ENCODE measurements around the gene PCSK5. TPM values are rescaled to one million over a fixed set of nuclear protein-coding genes. Genes with fewer than 3 reads are reported as not detected.
"Not testable (repeated sequence)": the region's sequence is repeated elsewhere in the genome, so short reads cannot be mapped to it uniquely, and the experiment has no call there.

The PCSK5 gene
- total RNA-seq, 1 donor from 2014 or later = 16.7 TPM

DNA sequence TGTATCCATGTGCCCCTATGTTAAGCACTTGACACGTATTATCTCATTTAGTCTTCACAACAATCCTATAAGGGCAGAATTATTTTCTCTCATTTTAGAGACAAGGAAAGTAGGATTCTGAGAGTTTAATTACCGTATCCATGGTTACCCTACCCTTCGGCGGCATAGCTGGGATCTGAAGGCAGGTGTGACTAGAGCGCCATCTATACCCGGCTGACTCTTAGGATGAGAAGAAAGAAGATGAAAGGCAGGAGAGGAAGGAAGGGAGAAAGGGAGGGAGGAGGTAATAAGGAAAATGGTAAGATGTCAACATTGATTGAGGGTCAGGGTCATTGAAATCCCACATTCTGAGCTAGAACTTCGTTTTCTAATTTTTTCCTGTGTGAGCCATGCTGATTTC lies 416.6 kb downstream of the PCSK5 start:
- H3K4me1 ChIP-seq (ENCODE audit: control insufficient read depth in 3 of 3, insufficient read depth in 3 of 3, low read length in 3 of 3); H3K9me3 ChIP-seq (ENCODE audit: control insufficient read depth in 3 of 3, low read length in 3 of 3); H3K9ac ChIP-seq (ENCODE audit: low read depth in 1 of 3, low read length in 3 of 3); H3K4me3 ChIP-seq (ENCODE audit: low read length in 3 of 3); H3K27me3 ChIP-seq (ENCODE audit: control insufficient read depth in 3 of 3, insufficient read depth in 3 of 3, low read length in 3 of 3); H3K27ac ChIP-seq (ENCODE audit: low read depth, low read length); H3K36me3 ChIP-seq (ENCODE audit: control insufficient read depth in 3 of 3, insufficient read depth in 3 of 3, low read length in 3 of 3): not testable (repeated sequence)

DNA sequence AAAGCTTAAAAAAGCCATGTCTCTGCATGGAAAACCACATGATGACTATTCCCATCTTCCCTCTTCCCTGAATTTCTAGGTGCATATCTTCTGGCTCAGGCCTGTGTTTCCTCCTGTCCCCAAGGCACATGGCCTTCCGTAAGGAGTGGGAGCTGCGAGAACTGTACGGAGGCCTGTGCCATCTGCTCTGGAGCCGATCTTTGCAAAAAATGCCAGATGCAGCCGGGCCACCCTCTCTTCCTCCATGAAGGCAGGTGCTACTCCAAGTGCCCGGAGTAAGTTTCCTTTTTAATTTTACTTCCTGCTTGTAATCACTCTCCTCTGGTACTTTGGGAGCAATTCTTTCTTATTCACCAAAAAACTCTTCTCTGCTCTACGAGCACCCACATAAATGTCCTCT lies 420.1 kb downstream of the PCSK5 start:
- Histone ChIP-seq H3K27me3 (ENCODE audit: control insufficient read depth in 3 of 3, insufficient read depth in 3 of 3, low read length in 3 of 3) (peaks cover 0 to 6% (median 0%) of the 10 kb centered on the region in 3 donors), H3K4me3 (ENCODE audit: low read length in 3 of 3) (no peak overlapping the region), H3K9ac (ENCODE audit: low read depth in 1 of 3, low read length in 3 of 3) (no peak overlapping the region), H3K9me3 (ENCODE audit: control insufficient read depth in 3 of 3, low read length in 3 of 3) (no peaks in the 10 kb centered on the region), H3K27ac (ENCODE audit: low read depth, low read length) (no peak overlapping the region), H3K36me3 (ENCODE audit: control insufficient read depth in 3 of 3, insufficient read depth in 3 of 3, low read length in 3 of 3) (no peaks in the 10 kb centered on the region), H3K4me1 (ENCODE audit: control insufficient read depth in 3 of 3, insufficient read depth in 3 of 3, low read length in 3 of 3) (no peaks in the 10 kb centered on the region)

DNA sequence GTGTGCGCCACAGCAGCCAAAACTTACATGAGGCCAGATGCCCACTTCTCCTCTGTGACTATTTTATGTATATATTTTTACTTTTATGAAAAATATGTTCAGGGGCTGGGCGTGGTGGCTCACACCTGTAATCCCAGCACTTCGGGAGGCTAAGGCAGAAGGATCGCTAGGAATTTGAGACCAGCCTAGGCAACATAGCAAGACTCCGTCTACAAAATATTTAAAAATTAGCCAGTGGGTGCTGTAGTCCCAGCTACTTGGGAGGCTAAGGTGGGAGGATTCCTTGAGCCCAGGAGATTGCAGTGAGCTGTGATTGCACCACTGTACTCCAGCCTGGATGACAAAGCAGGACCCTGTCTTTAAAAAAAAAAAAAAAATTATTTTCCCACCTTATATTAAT lies 420.5 kb downstream of the PCSK5 start:
- no peaks in the 10 kb centered on the region for H3K36me3 ChIP-seq (ENCODE audit: control insufficient read depth in 3 of 3, insufficient read depth in 3 of 3, low read length in 3 of 3)
- no peak overlapping the region for H3K27ac ChIP-seq (ENCODE audit: low read depth, low read length)
- no peaks in the 10 kb centered on the region for H3K9me3 ChIP-seq (ENCODE audit: control insufficient read depth in 3 of 3, low read length in 3 of 3)
- H3K27me3 ChIP-seq (ENCODE audit: control insufficient read depth in 3 of 3, insufficient read depth in 3 of 3, low read length in 3 of 3) = peaks cover 0 to 6% (median 0%) of the 10 kb centered on the region in 3 donors
- no peak overlapping the region for H3K4me3 ChIP-seq (ENCODE audit: low read length in 3 of 3)
- no peak overlapping the region for H3K9ac ChIP-seq (ENCODE audit: low read depth in 1 of 3, low read length in 3 of 3)
- H3K4me1 ChIP-seq (ENCODE audit: control insufficient read depth in 3 of 3, insufficient read depth in 3 of 3, low read length in 3 of 3) = no peaks in the 10 kb centered on the region

DNA sequence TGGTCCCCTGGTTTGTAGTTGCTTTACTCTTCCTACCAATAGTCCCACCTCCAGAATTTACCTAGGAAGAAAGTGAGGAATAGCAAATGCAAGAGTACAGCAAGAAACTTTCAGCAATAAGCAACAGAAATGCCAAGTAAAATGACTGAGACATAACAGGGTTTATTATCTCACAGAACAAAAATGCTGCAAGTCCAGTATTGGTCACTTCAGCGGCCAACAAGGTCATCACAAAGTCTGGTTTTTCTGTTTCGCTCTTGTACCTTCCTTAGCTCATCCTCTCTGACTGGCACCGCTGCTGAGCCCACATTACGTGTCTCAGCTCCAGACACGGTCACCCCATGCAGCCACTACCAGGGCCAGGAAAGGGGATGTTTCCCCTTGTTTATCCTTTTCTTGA lies 421.1 kb downstream of the PCSK5 start:
- Histone ChIP-seq H3K27me3 (ENCODE audit: control insufficient read depth in 3 of 3, insufficient read depth in 3 of 3, low read length in 3 of 3) (peaks cover 0 to 6% (median 0%) of the 10 kb centered on the region in 3 donors), H3K27ac (ENCODE audit: low read depth, low read length) (no peak overlapping the region), H3K4me3 (ENCODE audit: low read length in 3 of 3) (no peak overlapping the region), H3K9ac (ENCODE audit: low read depth in 1 of 3, low read length in 3 of 3) (no peak overlapping the region), H3K4me1 (ENCODE audit: control insufficient read depth in 3 of 3, insufficient read depth in 3 of 3, low read length in 3 of 3) (no peaks in the 10 kb centered on the region), H3K9me3 (ENCODE audit: control insufficient read depth in 3 of 3, low read length in 3 of 3) (no peaks in the 10 kb centered on the region), H3K36me3 (ENCODE audit: control insufficient read depth in 3 of 3, insufficient read depth in 3 of 3, low read length in 3 of 3) (no peaks in the 10 kb centered on the region)

DNA sequence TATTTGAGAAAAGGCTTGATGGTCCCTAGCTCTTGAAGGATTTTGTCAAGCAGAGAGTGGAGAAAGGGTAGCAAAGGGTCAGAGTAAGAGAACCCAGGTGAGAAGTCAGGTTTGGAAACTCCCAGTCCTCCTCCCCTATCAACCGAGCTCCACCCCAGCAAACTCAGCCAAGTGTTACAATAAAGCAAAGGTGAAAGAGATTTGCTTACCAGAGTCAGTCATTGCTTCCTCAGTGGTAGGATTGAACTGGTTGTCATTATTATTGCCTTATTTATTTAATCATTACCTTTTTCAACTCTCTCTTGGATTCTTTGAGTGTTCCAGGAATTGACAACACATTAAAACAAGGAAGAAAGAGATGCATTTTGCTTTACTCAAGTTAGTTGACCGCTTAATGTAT lies 423.3 kb downstream of the PCSK5 start:
- Histone ChIP-seq H3K27me3 (ENCODE audit: control insufficient read depth in 3 of 3, insufficient read depth in 3 of 3, low read length in 3 of 3) (peaks cover 0 to 3% (median 0%) of the 10 kb centered on the region in 3 donors), H3K4me1 (ENCODE audit: control insufficient read depth in 3 of 3, insufficient read depth in 3 of 3, low read length in 3 of 3) (no peaks in the 10 kb centered on the region), H3K9me3 (ENCODE audit: control insufficient read depth in 3 of 3, low read length in 3 of 3) (no peaks in the 10 kb centered on the region), H3K36me3 (ENCODE audit: control insufficient read depth in 3 of 3, insufficient read depth in 3 of 3, low read length in 3 of 3) (no peaks in the 10 kb centered on the region), H3K27ac (ENCODE audit: low read depth, low read length) (no peak overlapping the region), H3K4me3 (ENCODE audit: low read length in 3 of 3) (no peak overlapping the region), H3K9ac (ENCODE audit: low read depth in 1 of 3, low read length in 3 of 3) (no peak overlapping the region)

DNA sequence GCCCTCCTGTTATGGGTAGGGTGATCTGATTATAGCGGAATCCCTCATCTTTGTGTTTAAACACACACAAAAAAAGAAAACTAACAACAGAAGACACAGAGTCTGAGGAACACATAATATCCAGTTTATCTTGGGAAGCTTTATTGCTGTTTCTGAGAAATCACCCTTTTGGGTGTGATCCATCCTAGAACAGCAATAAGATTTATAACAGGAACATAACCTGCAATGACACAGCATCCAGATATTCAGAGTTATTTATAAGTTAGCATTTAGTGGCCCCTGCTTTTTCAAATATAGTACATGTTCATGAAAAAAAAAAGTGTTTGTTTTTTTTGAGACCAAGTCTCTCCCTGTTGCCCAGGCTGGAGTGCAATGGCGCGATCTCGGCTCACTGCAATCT lies 423.8 kb downstream of the PCSK5 start:
- Histone ChIP-seq H3K9me3 (ENCODE audit: control insufficient read depth in 3 of 3, low read length in 3 of 3) (no peaks in the 10 kb centered on the region), H3K4me3 (ENCODE audit: low read length in 3 of 3) (no peak overlapping the region), H3K4me1 (ENCODE audit: control insufficient read depth in 3 of 3, insufficient read depth in 3 of 3, low read length in 3 of 3) (no peaks in the 10 kb centered on the region), H3K27me3 (ENCODE audit: control insufficient read depth in 3 of 3, insufficient read depth in 3 of 3, low read length in 3 of 3) (peaks cover 0 to 3% (median 0%) of the 10 kb centered on the region in 3 donors), H3K9ac (ENCODE audit: low read depth in 1 of 3, low read length in 3 of 3) (no peak overlapping the region), H3K27ac (ENCODE audit: low read depth, low read length) (no peak overlapping the region), H3K36me3 (ENCODE audit: control insufficient read depth in 3 of 3, insufficient read depth in 3 of 3, low read length in 3 of 3) (no peaks in the 10 kb centered on the region)

DNA sequence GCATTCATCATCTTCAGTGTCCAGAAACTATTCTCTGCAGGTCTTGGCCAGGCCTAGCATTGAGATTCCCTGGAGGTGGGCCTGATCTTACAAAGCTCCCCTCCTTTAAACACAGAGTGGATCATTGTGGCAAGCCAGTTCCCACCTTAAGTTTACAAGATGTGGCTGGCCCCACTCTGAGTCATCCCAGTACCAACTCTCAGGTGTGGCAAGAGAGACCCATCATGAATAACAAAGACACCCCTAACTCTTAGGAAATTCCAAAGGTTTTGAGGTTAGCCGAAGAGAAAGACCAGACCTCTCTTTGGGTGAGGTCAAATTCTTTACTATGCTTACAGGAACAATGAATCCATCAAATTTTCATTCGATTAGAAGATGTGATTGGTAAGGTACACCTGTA lies 425.6 kb downstream of the PCSK5 start:
- Histone ChIP-seq H3K4me1 (ENCODE audit: control insufficient read depth in 3 of 3, insufficient read depth in 3 of 3, low read length in 3 of 3) (no peaks in the 10 kb centered on the region), H3K9ac (ENCODE audit: low read depth in 1 of 3, low read length in 3 of 3) (no peak overlapping the region), H3K4me3 (ENCODE audit: low read length in 3 of 3) (no peak overlapping the region), H3K36me3 (ENCODE audit: control insufficient read depth in 3 of 3, insufficient read depth in 3 of 3, low read length in 3 of 3) (no peaks in the 10 kb centered on the region), H3K27me3 (ENCODE audit: control insufficient read depth in 3 of 3, insufficient read depth in 3 of 3, low read length in 3 of 3) (no peaks in the 10 kb centered on the region), H3K27ac (ENCODE audit: low read depth, low read length) (no peak overlapping the region), H3K9me3 (ENCODE audit: control insufficient read depth in 3 of 3, low read length in 3 of 3) (no peaks in the 10 kb centered on the region)

DNA sequence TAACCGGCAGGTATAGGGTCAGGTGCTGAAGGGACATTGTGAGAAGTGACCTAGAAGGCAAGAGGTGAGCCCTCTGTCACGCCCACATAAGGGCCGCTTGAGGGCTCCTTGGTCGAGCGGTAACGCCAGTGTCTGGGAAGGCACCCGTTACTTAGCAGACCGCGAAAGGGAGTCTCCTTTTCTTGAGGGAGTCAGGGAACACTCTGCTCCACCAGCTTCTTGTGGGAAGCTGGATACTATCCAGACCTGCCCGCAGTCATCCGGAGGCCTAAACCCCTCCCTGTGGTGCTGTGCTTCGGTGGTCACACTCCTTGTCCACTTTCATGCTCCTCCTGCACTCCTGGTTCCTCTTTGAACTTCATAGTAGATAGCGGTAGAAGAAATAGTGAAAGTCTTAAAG lies 429.0 kb downstream of the PCSK5 start:
- not testable (repeated sequence) for H3K4me3 ChIP-seq (ENCODE audit: low read length in 3 of 3); H3K27me3 ChIP-seq (ENCODE audit: control insufficient read depth in 3 of 3, insufficient read depth in 3 of 3, low read length in 3 of 3); H3K9ac ChIP-seq (ENCODE audit: low read depth in 1 of 3, low read length in 3 of 3); H3K9me3 ChIP-seq (ENCODE audit: control insufficient read depth in 3 of 3, low read length in 3 of 3); H3K36me3 ChIP-seq (ENCODE audit: control insufficient read depth in 3 of 3, insufficient read depth in 3 of 3, low read length in 3 of 3); H3K4me1 ChIP-seq (ENCODE audit: control insufficient read depth in 3 of 3, insufficient read depth in 3 of 3, low read length in 3 of 3); H3K27ac ChIP-seq (ENCODE audit: low read depth, low read length)

DNA sequence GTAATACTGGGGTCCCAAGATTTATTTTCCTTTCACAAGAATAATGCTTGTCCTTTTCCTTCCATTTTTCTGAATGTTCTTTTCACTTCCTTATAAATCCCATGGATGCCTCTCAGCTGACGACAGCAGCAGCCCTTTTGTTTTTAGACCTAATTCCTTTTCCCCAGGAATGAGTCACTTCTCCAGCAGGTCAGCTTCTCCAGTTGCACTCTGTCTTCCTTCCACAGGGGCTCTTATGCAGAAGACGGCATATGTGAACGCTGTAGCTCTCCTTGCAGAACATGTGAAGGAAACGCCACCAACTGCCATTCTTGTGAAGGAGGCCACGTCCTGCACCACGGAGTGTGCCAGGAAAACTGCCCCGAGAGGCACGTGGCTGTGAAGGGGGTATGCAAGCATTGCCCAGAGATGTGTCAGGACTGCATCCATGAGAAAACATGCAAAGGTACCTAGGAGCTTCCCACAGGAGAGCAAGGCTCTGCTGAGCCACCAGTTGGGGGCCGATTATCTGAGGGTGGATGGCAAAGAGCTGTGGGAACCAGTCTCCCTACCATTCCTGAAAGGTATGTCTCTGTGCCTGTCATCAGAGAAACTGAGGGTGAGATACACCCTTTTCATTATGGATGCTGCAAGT lies 430.8 kb downstream of the PCSK5 start:
- no peaks in the 10 kb centered on the region for H3K9me3 ChIP-seq (ENCODE audit: control insufficient read depth in 3 of 3, low read length in 3 of 3)
- no peaks in the 10 kb centered on the region for H3K36me3 ChIP-seq (ENCODE audit: control insufficient read depth in 3 of 3, insufficient read depth in 3 of 3, low read length in 3 of 3)
- no peak overlapping the region for H3K4me3 ChIP-seq (ENCODE audit: low read length in 3 of 3)
- H3K4me1 ChIP-seq (ENCODE audit: control insufficient read depth in 3 of 3, insufficient read depth in 3 of 3, low read length in 3 of 3) = no peaks in the 10 kb centered on the region
- H3K9ac ChIP-seq (ENCODE audit: low read depth in 1 of 3, low read length in 3 of 3) = no peak overlapping the region
- H3K27ac ChIP-seq (ENCODE audit: low read depth, low read length) = no peak overlapping the region
- no peaks in the 10 kb centered on the region for H3K27me3 ChIP-seq (ENCODE audit: control insufficient read depth in 3 of 3, insufficient read depth in 3 of 3, low read length in 3 of 3)

DNA sequence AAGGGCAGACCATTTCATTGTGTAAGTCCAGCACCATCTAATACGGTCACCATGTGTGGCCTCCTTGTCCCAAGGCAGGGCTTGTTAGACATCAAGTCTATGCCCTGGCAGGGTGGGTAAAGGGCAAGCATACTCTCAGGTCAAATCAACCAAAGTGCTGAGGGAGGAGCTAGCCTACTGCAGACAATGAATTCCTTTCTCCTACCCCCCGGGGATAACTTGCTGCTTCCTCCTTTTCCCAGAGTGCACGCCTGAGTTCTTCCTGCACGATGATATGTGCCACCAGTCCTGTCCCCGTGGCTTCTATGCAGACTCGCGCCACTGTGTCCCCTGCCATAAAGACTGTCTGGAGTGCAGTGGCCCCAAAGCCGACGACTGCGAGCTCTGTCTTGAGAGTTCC lies 432.3 kb downstream of the PCSK5 start:
- Histone ChIP-seq H3K9ac (ENCODE audit: low read depth in 1 of 3, low read length in 3 of 3) (no peak overlapping the region), H3K27me3 (ENCODE audit: control insufficient read depth in 3 of 3, insufficient read depth in 3 of 3, low read length in 3 of 3) (no peaks in the 10 kb centered on the region), H3K9me3 (ENCODE audit: control insufficient read depth in 3 of 3, low read length in 3 of 3) (no peaks in the 10 kb centered on the region), H3K36me3 (ENCODE audit: control insufficient read depth in 3 of 3, insufficient read depth in 3 of 3, low read length in 3 of 3) (no peaks in the 10 kb centered on the region), H3K4me3 (ENCODE audit: low read length in 3 of 3) (no peak overlapping the region), H3K4me1 (ENCODE audit: control insufficient read depth in 3 of 3, insufficient read depth in 3 of 3, low read length in 3 of 3) (no peaks in the 10 kb centered on the region), H3K27ac (ENCODE audit: low read depth, low read length) (no peak overlapping the region)

DNA sequence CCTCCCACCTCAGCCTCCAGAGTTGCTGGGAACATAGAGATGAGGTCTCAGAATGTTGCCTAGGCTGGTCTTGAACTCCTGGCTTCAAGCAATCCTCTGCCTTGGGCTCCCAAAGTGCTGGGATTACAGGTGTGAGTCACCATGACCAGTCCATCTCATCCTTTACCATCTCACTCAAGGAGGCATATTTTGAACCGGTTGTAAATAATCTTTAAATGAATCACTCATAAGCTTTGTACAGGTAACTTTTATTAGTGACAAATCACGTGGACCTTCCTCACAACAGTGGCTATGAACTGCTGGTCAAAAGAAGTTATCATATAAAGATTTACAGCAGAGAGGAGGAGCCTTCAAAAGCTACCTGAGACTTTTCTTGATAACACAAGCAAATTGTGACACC lies 433.0 kb downstream of the PCSK5 start:
- Histone ChIP-seq H3K9ac (ENCODE audit: low read depth in 1 of 3, low read length in 3 of 3) (no peak overlapping the region), H3K36me3 (ENCODE audit: control insufficient read depth in 3 of 3, insufficient read depth in 3 of 3, low read length in 3 of 3) (no peaks in the 10 kb centered on the region), H3K4me1 (ENCODE audit: control insufficient read depth in 3 of 3, insufficient read depth in 3 of 3, low read length in 3 of 3) (no peaks in the 10 kb centered on the region), H3K27ac (ENCODE audit: low read depth, low read length) (no peak overlapping the region), H3K27me3 (ENCODE audit: control insufficient read depth in 3 of 3, insufficient read depth in 3 of 3, low read length in 3 of 3) (no peaks in the 10 kb centered on the region), H3K4me3 (ENCODE audit: low read length in 3 of 3) (no peak overlapping the region), H3K9me3 (ENCODE audit: control insufficient read depth in 3 of 3, low read length in 3 of 3) (no peaks in the 10 kb centered on the region)
